SK-N-SH (cell line): ENCODE measurements around the gene PLVAP. TPM values are rescaled to one million over a fixed set of nuclear protein-coding genes. Genes with fewer than 3 reads are reported as not detected.

Source experiments
- CTCF ChIA-PET: fragments of 300-600, 350-600 bp; formaldehyde crosslinking; extraction: SDS; loops from one replicate; lab custom pipeline; 2021; lab: Yijun Ruan, JAX
- POLR2A ChIA-PET: fragments of 350-600 bp; sonication (Branson Sonifier 250); formaldehyde crosslinking; extraction: SDS; loops from one replicate; lab custom pipeline; 2020; ENCODE audit warnings: antibody characterized with exemption, inconsistent platforms; lab: Yijun Ruan, JAX
- DNase-seq: peaks from one replicate; pipeline ENCODE4 v3.0.0; 2012
- H2AFZ ChIP-seq: fragments of 200-600 bp; sonication (generic); 2 replicates; pipeline ENCODE4 v1.8.1; 2016; ENCODE audit warnings: antibody characterized with exemption, mild to moderate bottlenecking, low read depth
- H3F3A ChIP-seq: fragments of 200-600 bp; sonication (generic); replicated peaks from 2 replicates; pipeline ENCODE3; 2016; ENCODE audit warnings: antibody characterized with exemption, mild to moderate bottlenecking; ENCODE audit not compliant: insufficient read depth
- H3K27ac ChIP-seq, 2 experiments: fragments of 200-500 bp in 1 of 2; fragments of 200-600 bp in 1 of 2; sonication (Bioruptor generic) in 1 of 2; sonication (generic), shearing (Covaris generic) in 1 of 2; 2 replicates each; pipeline versions ENCODE4 v1.5.1 to v1.6.1; 2014 to 2016; ENCODE audit warnings: low read depth in 2 of 2, inconsistent platforms in 1 of 2, low read length in 1 of 2, mild to moderate bottlenecking in 1 of 2, mixed read lengths in 1 of 2
- H3K27me3 ChIP-seq: fragments of 200-600 bp; sonication (generic), shearing (Covaris generic); 2 replicates; pipeline ENCODE4 v1.6.1; 2016; ENCODE audit warnings: mixed run types; ENCODE audit not compliant: insufficient read depth
- H3K36me3 ChIP-seq, 2 experiments: fragments of 200-500 bp in 1 of 2; fragments of 200-600 bp in 1 of 2; sonication (Bioruptor generic) in 1 of 2; sonication (generic) in 1 of 2; replicated peaks in 1 of 2; 2 replicates each; pipeline versions ENCODE3 to v1.5.1; 2014 to 2016; ENCODE audit warnings: low read length in 1 of 2, mild to moderate bottlenecking in 1 of 2; ENCODE audit not compliant: insufficient read depth in 2 of 2, control insufficient read depth in 1 of 2
- H3K4me1 ChIP-seq, 2 experiments: fragments of 200-500 bp in 1 of 2; fragments of 200-600 bp in 1 of 2; sonication (Bioruptor generic) in 1 of 2; sonication (generic), shearing (Covaris generic) in 1 of 2; 2 replicates each; pipeline versions ENCODE4 v1.5.1 to v1.6.1; 2014 to 2016; ENCODE audit warnings: low read depth in 1 of 2, low read length in 1 of 2, mixed run types in 1 of 2; ENCODE audit not compliant: insufficient read depth in 2 of 2, control insufficient read depth in 1 of 2
- H3K4me2 ChIP-seq: fragments of 200-600 bp; sonication (generic), shearing (Covaris generic); 2 replicates; pipeline ENCODE4 v1.6.1; 2017; ENCODE audit warnings: mixed run types
- H3K4me3 ChIP-seq, 2 experiments: fragments of 200-500 bp in 1 of 2; fragments of 200-600 bp in 1 of 2; sonication (Bioruptor generic) in 1 of 2; sonication (generic), shearing (Covaris generic) in 1 of 2; 2 replicates each; pipeline versions ENCODE4 v1.5.1 to v1.8.1; 2014 to 2016; ENCODE audit warnings: low read depth in 2 of 2, inconsistent platforms in 1 of 2, low read length in 1 of 2, mild to moderate bottlenecking in 1 of 2, mixed read lengths in 1 of 2, moderate library complexity in 1 of 2
- H3K79me2 ChIP-seq: fragments of 200-600 bp; sonication (generic); 2 replicates; pipeline ENCODE4 v1.8.1; 2017; ENCODE audit warnings: mild to moderate bottlenecking; ENCODE audit not compliant: insufficient read depth
- H3K9ac ChIP-seq: fragments of 200-600 bp; sonication (generic); 2 replicates; pipeline ENCODE4 v1.6.1; 2017; ENCODE audit warnings: mixed run types
- H3K9me2 ChIP-seq: fragments of 200-600 bp; sonication (generic); 2 replicates; pipeline ENCODE4 v1.6.1; 2017; ENCODE audit warnings: mixed run types
- H3K9me3 ChIP-seq: fragments of 200-600 bp; sonication (generic); 2 replicates; pipeline ENCODE4 v1.6.1; 2017; ENCODE audit warnings: mixed run types, mild to moderate bottlenecking, moderate library complexity
- H4K20me1 ChIP-seq: fragments of 200-600 bp; sonication (generic); 2 replicates; pipeline ENCODE4 v1.6.1; 2017; ENCODE audit warnings: mild to moderate bottlenecking, mixed run types; ENCODE audit not compliant: insufficient read depth
- CHD2 ChIP-seq: fragments of 150-350 bp; IDR thresholded peaks from 2 replicates; pipeline ENCODE4 v1.6.1; 2018; ENCODE audit warnings: low read length; ENCODE audit not compliant: partially characterized antibody
- CTCF ChIP-seq: fragments of 200-600 bp; sonication (generic); IDR thresholded peaks from 2 replicates; pipeline ENCODE4 v1.6.1; 2017; ENCODE audit warnings: antibody characterized with exemption, mild to moderate bottlenecking, moderate library complexity
- ELF1 ChIP-seq: IDR thresholded peaks from 2 replicates; pipeline ENCODE4 v1.4.0; 2012
- FOXM1 ChIP-seq: IDR thresholded peaks from 2 replicates; pipeline ENCODE4 v1.4.0; 2012; ENCODE audit warnings: low read depth, mild to moderate bottlenecking
- GATA2 ChIP-seq: sonication (generic); formaldehyde crosslinking; IDR thresholded peaks from 2 replicates; pipeline ENCODE4 v1.5.0; 2020; ENCODE audit warnings: mild to moderate bottlenecking, missing genetic modification reagents
- IRF3 ChIP-seq: fragments of 150-350 bp; IDR thresholded peaks from 2 replicates; pipeline ENCODE4 v1.6.1; 2016; ENCODE audit warnings: mild to moderate bottlenecking, low read depth, low read length
- JUND ChIP-seq: IDR thresholded peaks from 2 replicates; pipeline ENCODE4 v1.4.0; 2012
- MXI1 ChIP-seq: IDR thresholded peaks from 2 replicates; pipeline ENCODE4 v1.6.1; 2012; ENCODE audit warnings: mild to moderate bottlenecking, low read depth, low read length, improper control_type of control experiment
- NFIC ChIP-seq: IDR thresholded peaks from 2 replicates; pipeline ENCODE4 v1.4.0; 2012; ENCODE audit warnings: borderline replicate concordance
- PBX3 ChIP-seq: IDR thresholded peaks from 2 replicates; pipeline ENCODE4; 2012
- RAD21 ChIP-seq: IDR thresholded peaks from 2 replicates; pipeline ENCODE4 v1.6.1; 2012; ENCODE audit warnings: mild to moderate bottlenecking, low read length
- REST ChIP-seq: IDR thresholded peaks from 2 replicates; pipeline ENCODE4 v1.6.1; 2012; ENCODE audit warnings: mild to moderate bottlenecking, low read depth, low read length, moderate library complexity
- RXRA ChIP-seq: IDR thresholded peaks from 2 replicates; pipeline ENCODE4 v1.4.0; 2012; ENCODE audit warnings: low read depth, mild to moderate bottlenecking, borderline replicate concordance
- SIN3A ChIP-seq: IDR thresholded peaks from 2 replicates; pipeline ENCODE4 v1.6.1; 2012; ENCODE audit warnings: low read depth, mild to moderate bottlenecking, low read length, moderate library complexity, borderline replicate concordance
- SMC3 ChIP-seq: IDR thresholded peaks from 2 replicates; pipeline ENCODE4 v1.6.1; 2012; ENCODE audit warnings: low read depth, low read length, improper control_type of control experiment
- TAF1 ChIP-seq: IDR thresholded peaks from 2 replicates; pipeline ENCODE4 v1.6.1; 2012; ENCODE audit warnings: low read depth, mild to moderate bottlenecking, low read length, moderate library complexity, borderline replicate concordance
- USF2 ChIP-seq: fragments of 150-350 bp; IDR thresholded peaks from 2 replicates; pipeline ENCODE4 v1.6.1; 2017; ENCODE audit warnings: antibody characterized with exemption, low read length, low read depth, borderline replicate concordance
- ZBTB33 ChIP-seq: IDR thresholded peaks from 2 replicates; pipeline ENCODE4 v1.4.0; 2012; ENCODE audit warnings: low read depth, borderline replicate concordance
- WGBS: methylation state at CpG from one replicate; pipeline ENCODE4 v1.1.6; 2017; ENCODE audit warnings: low lambda C conversion rate; 5-methylcytosine and 5-hydroxymethylcytosine counted together
- polyA plus RNA-seq, 3 experiments: library from polyadenylated mRNA; depleted of rRNA; stranded (reverse); fragments of >200 nt; gene quantifications; 2 replicates each; pipeline ENCODE4 v1.2.3, GENCODE V29; 2012

PLVAP gene
- polyA plus RNA-seq, 1 of the 3 experiments (the other 2 are of a cell fraction) = not detected

- no peak for DNase-seq
- Histone ChIP-seq H4K20me1 (no peaks in the 10 kb centered on the region), H3K9me2 (no peaks in the 10 kb centered on the region), H3K4me1 (peaks cover 0 to 23% of the 10 kb centered on the region in 2 experiments; a peak in 1 of 4 replicates), H3K27ac (no peak overlapping the region), H3K79me2 (no peaks in the 10 kb centered on the region), H3K9ac (no peak overlapping the region), H3K4me3 (no peak overlapping the region), H3K36me3 (no peaks in the 10 kb centered on the region), H2AFZ (no peak overlapping the region), H3K4me2 (no peak overlapping the region), H3K27me3 (no peaks in the 10 kb centered on the region), H3K9me3 (no peaks in the 10 kb centered on the region), H3F3A (no peaks in the 10 kb centered on the region)
- CTCF ChIA-PET = interaction anchor here (0.6 to 1.7 kb wide), 4 partner anchors 10 to 58 kb away, joined by 3 to 8 read pairs (median 3); partner anchors contain the start of gene MVB12A
- POLR2A ChIA-PET = interaction anchor here (1.2 kb wide), 1 partner anchor 13 kb away, joined by 4 read pairs; no protein-coding TSS in a partner anchor
- no peak for TF ChIP-seq GATA2 (CRISPR knock-in tag)
- no peak for TF ChIP-seq FOXM1
- no peak for TF ChIP-seq CHD2
- no peak for TF ChIP-seq RXRA
- no peak for TF ChIP-seq MXI1
- TF ChIP-seq REST = no peak
- TF ChIP-seq USF2 = no peak
- no peak for TF ChIP-seq TAF1
- no peak for TF ChIP-seq JUND
- no peak for TF ChIP-seq PBX3
- no peak for TF ChIP-seq RAD21
- no peak for TF ChIP-seq SIN3A
- TF ChIP-seq NFIC = no peak
- TF ChIP-seq CTCF = no peak
- TF ChIP-seq SMC3 = no peak
- no peak for TF ChIP-seq ZBTB33
- no peak for TF ChIP-seq ELF1
- no peak for TF ChIP-seq IRF3
- WGBS = 98% methylated on average over 6 of the region's 6 CpGs
Measured at GRCh38 chr19:17404015-17404414, 26.9 kb upstream of the PLVAP start.
